ENCODE measurements around the gene C8G. TPM values are rescaled to one million over a fixed set of nuclear protein-coding genes. Genes with fewer than 3 reads are reported as not detected.
A peak's percentile ranks its signal among the peaks of the same experiment; 100 is the strongest.

Gene C8G
- total and polyA plus RNA-seq, 2 of the 13 experiments (the other 11 are each of a cell fraction or from before 2014, with no cell fraction given), result 4.9 to 12.8 TPM

GRCh38 chr9:136949817-136950655 lies 5.0 kb downstream of the C8G start:
- ATAC-seq (peak; percentile 80), FAIRE-seq (peak; percentile 83), DNase-seq (ENCODE audit: low spot score) (peak; percentile 94)
- no CpG with 5 or more reads among the region's 63 CpGs for WGBS (ENCODE audit: low lambda C conversion rate)
- peak overlapping the region; percentile 95 for H3K27ac ChIP-seq (ENCODE audit: extremely low read length, insufficient read depth, low read length)
- POLR2A ChIA-PET, result interaction anchor here (0.7 to 2.5 kb wide), 10 partner anchors 16 to 118 kb away, joined by 3 to 7 read pairs (median 4); partner anchors contain the start of gene CLIC3
- no peaks in the 10 kb centered on the region for H3K9me3 ChIP-seq (ENCODE audit: low read length)
- intact Hi-C loops (cut with micrococcal nuclease; ENCODE audit: unreplicated experiment) (loop anchor here (2.0 kb wide), 2 partner anchors 19 to 85 kb away; no protein-coding TSS in a partner anchor), in situ Hi-C loops (cut with HindIII; ENCODE audit: extremely low pct_ligation_motif_present, low pct_unique_long_range_greater_than_20kb) (loop anchor here (5.0 kb wide), 1 partner anchor 82 kb away; the partner anchor contains the start of gene FUT7)
- no peaks in the 10 kb centered on the region for H3K27me3 ChIP-seq (ENCODE audit: control insufficient read depth in 1 of 2, insufficient read depth in 2 of 2, low read length in 2 of 2)
- peaks cover 5% of the 10 kb centered on the region for H3K79me2 ChIP-seq (ENCODE audit: insufficient read depth, low read length)
- H2AFZ ChIP-seq (ENCODE audit: low read length), result no peak overlapping the region
- peak overlapping the region; percentile 86 for H3K9ac ChIP-seq (ENCODE audit: insufficient read depth, low read depth, low read length)
- peak overlapping the region; percentile 100 for H3K4me2 ChIP-seq (ENCODE audit: low read depth, low read length)
- H3K4me3 ChIP-seq (replicated peaks in 1 of 3; ENCODE audit: insufficient read depth in 1 of 3, low read depth in 2 of 3, low read length in 3 of 3), result peak overlapping the region; percentile 68 to 90 (median 87)
- no peaks in the 10 kb centered on the region for H4K20me1 ChIP-seq (ENCODE audit: insufficient read depth, low read length)
- CTCF ChIA-PET (ENCODE audit: low intra/inter-chr PET ratio, low total read pairs), result no interaction called here
- TSS peak; percentile 87 for BruUV-seq (replicated peaks)
- no peaks in the 10 kb centered on the region for H3K36me3 ChIP-seq (replicated peaks in 1 of 2; ENCODE audit: control insufficient read depth in 1 of 2, insufficient read depth in 2 of 2, low read length in 2 of 2)
- H3K4me1 ChIP-seq (ENCODE audit: insufficient read depth, low read length), result peaks cover 56% of the 10 kb centered on the region
- no peak for TF ChIP-seq ZXDC (CRISPR knock-in tag; IDR thresholded peaks at IDR 0.05)
- TF ChIP-seq ZNF790 (CRISPR knock-in tag; IDR thresholded peaks at IDR 0.05; ENCODE audit: borderline replicate concordance), result peak; percentile 83; the same call in 1 of the 2 replicates
- TF ChIP-seq RFX5 (IDR thresholded peaks at IDR 0.05; ENCODE audit: low read depth, low read length), result no peak
- peak; percentile 71; the same call in 1 of the 2 replicates for TF ChIP-seq ISX (CRISPR knock-in tag; conservative IDR thresholded peaks at IDR 0.05)
- no peak for TF ChIP-seq GRHL1 (CRISPR knock-in tag; conservative IDR thresholded peaks at IDR 0.05)
- TF ChIP-seq NFYC (CRISPR knock-in tag; IDR thresholded peaks at IDR 0.05), result peak; percentile 99
- TF ChIP-seq ELF1 (CRISPR knock-in tag; IDR thresholded peaks at IDR 0.05), result no peak
- TF ChIP-seq TBX3 (IDR thresholded peaks at IDR 0.05; ENCODE audit: borderline replicate concordance), result no peak
- no peak for TF ChIP-seq ZNF510 (CRISPR knock-in tag; IDR thresholded peaks at IDR 0.05; ENCODE audit: low read depth)
- 0 out of 2 replicates have a peak, but pooled peaks have one; percentile 46 for TF ChIP-seq GMEB2 (CRISPR knock-in tag; IDR thresholded peaks at IDR 0.05; ENCODE audit: low read depth)
- TF ChIP-seq ZNF24 (IDR thresholded peaks at IDR 0.05), result no peak
- no peak; the same call in 1 of the 2 replicates for TF ChIP-seq KAT8 (CRISPR knock-in tag; IDR thresholded peaks at IDR 0.05)
- no peak for TF ChIP-seq ZFYVE20 (CRISPR knock-in tag; IDR thresholded peaks at IDR 0.05; ENCODE audit: borderline replicate concordance, low read depth)
- no peak for TF ChIP-seq CSRNP1 (CRISPR knock-in tag; IDR thresholded peaks at IDR 0.05)
- TF ChIP-seq CREB1 (IDR thresholded peaks at IDR 0.05), result no peak
- no peak for TF ChIP-seq CREB1 (CRISPR knock-in tag; IDR thresholded peaks at IDR 0.05)
